Stimulated activated CD4-positive, alpha-beta T cell treated with anti-CD3 and anti-CD28 coated beads, Interleukin-4, amount 100 ng/mL, for 4 hours (primary cell): ENCODE data around the gene SPAG16.

Experiments used
- DNase-seq, 2 experiments: peaks; one replicate each; pipeline ENCODE4 v3.0.0-alpha.2; 2020

Gene SPAG16

DNA sequence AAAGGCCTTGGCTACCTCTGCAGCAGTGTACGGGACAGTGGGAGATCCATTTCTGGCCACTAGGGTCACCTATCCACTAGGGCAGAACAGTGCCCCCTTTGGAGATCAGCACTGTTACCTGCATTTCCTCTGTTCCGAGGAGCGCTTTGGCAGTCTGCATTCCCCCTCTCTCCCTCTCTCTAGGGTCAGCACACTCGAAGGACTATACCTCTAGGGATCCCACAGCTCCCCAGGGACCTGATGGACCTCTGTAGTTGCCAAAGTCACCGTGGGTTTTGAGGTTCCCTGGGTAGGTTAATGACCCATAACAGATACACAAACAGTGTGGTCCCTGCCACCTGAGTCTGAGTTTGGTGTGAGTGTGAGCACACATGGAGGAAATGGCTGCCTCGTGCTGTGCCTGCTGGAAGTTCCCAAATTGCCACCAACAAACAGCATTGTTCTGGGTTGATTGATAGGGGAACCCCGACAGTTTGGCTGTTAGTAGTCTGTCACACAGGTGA lies 1026.8 kb downstream of the SPAG16 start:
- no peak for DNase-seq

GRCh38 chr2:214311931-214312749 lies 1027.9 kb downstream of the SPAG16 start:
- DNase-seq: no peak

DNA sequence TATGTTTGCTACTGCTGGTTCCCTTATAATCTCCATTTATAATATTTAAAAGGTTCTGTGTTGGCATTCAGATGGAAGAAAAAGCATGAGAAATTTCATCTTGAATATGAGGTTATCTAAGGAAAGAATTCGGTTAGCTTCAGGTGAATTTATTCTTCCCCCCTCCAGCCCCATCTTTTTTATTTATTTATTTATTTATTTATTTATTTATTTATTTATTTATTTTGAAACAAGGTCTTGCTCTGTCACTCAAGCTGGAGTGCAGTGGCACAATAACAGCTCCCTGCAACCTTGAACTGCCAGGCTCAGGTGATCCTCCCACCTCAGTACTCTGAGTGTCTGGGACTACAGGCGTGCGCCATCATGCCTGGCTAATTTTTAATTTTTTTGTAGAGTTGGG lies 1031.1 kb downstream of the SPAG16 start:
- no peak for DNase-seq

DNA sequence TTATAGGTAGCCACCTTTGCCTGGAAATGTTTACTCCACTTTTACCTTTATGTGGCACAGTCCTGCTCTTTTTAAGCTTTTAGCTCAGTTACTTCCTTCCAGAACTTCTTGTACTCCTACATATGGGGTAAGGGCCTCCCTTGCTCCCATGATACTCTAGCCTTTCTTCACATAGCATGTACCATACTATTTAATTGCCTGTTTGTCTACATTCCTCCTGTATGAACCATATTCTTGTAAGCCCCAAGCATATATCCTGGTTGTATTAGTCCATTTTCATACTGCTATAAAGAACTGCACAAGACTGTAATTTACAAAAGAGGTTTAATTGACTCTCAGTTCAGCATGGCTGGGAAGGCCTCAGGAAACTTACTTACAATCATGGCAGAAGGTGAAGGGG lies 1035.9 kb downstream of the SPAG16 start:
- DNase-seq: no peak

GRCh38 chr2:214322662-214323061 lies 1038.4 kb downstream of the SPAG16 start:
- no peak for DNase-seq

GRCh38 chr2:214325404-214325803 lies 1041.1 kb downstream of the SPAG16 start:
- DNase-seq: no peak

DNA sequence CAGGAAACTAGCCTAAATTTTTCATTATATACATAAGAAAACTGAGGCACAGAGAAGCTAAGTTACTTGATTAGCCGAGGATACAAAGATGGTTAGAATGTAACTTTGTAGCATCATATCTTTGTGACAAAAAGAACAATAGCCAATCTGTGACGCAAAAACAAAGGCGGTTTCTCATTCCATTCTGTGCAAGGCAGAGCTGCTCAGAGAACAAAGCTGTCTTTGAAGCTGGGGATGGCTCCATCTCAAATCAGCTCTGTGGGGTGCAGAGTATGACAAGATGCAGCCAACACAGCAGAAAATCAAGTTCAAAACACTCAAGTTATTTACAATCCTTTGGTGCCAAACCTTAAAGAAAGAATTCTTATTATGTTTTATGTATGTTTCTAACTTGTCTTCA lies 1044.7 kb downstream of the SPAG16 start:
- DNase-seq: no peak

GRCh38 chr2:214341646-214342045 lies 1057.4 kb downstream of the SPAG16 start:
- DNase-seq: no peak

DNA sequence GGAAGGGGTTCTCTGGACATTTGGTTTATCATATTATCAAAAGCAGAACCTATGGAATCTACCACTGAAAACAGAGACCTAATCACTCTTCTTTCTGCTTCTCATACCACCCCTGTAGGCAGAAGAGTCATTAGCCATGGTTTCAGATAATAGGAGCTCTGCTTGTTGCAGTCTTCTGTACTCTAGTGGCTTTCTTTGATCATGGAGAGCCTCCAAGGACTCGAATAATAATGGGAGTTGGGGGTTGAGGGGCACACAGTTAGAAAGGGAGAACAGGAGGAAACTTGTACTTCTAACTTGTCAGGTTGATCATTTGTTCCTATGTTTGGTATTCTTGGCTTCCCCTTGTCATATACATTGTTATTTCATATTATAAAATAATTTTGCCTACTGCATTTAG lies 1074.2 kb downstream of the SPAG16 start:
- DNase-seq: no peak

DNA sequence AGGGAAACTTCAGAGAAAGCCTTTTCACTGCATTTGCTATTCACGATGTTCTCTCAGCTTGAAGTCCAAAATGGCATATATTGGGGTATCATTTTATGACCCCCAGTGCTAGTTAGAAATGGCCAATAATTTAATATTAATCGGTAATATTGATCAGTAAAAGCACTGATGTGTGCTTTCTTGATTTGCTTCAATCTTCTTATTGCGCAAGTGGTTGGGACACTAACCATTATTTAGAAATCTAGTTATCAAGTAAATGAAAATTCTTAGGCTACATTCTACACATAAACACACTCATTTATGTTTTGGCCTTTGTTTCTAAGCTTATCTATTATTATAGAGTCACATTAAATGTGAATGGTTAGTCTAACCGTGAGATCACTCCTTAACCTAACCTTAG lies 1076.9 kb downstream of the SPAG16 start:
- no peak for DNase-seq

DNA sequence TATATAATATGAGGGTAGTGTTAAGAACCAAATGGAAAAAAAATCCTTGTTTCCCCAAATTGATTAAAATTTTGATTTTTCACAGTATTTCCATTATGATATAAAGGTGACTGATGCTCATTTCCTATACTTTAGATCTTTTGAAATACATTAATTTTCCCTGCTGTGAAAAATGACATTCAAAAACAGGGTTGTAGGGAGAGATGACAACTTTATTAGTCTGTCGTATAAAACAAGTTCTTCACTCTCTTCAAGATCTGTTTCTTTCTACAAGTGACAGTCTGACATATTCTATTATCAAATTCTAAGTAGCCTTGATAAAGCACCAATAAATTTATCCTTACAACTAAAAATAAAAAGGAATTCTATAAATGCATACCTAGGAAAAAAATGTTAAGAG lies 1081.3 kb downstream of the SPAG16 start:
- DNase-seq: no peak

DNA sequence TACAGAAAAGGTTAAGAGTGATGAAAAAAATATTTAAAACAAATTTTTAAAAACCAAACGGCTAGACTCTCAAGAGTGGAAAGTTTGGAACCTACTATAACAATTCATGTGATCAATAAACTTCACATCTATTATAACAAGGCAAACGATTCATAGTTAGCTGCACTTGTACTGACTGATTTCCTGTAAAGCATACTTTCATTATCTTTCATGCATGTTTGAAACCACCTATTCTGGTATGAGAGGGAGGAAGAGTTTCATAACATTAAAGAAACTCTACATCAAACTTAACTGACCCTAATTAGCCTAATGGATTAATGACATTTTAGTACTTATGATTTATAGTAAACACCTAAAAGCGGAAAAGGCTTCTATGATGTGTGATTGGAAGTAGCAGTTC lies 1082.9 kb downstream of the SPAG16 start:
- DNase-seq: no peak

GRCh38 chr2:214376618-214377285 lies 1092.5 kb downstream of the SPAG16 start:
- DNase-seq: no peak

GRCh38 chr2:214377286-214377624 lies 1093.0 kb downstream of the SPAG16 start:
- DNase-seq: no peak

DNA sequence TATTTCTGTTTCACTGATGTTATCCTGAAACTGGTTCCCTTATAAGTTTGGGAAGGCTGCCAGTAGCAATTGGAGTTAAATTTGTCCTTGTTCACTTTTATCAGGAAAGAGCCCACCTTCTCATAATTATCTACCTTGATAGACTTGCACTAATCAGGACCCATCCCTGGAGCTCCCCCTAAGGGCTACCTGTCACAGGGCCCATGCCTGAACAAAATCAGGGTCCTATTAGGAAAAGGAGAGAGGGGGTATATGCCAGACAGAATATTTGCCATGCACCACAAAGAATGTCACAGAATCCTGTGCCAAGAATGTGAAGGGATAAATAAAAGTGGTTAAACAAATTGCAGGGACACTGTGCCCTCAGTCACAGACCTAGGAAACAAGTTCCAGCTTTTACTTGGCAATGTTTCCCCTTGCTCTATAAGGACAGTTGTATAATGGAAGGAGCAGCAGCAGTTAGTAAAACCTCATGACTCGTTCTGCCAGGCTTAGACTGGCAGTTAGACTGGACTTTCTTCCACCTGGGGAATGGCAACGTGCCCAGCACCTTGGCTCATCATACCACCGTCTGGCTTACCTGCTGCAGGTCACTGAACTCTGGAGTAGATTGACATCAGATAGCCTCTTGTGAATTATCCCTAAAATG lies 1094.3 kb downstream of the SPAG16 start:
- DNase-seq: no peak

DNA sequence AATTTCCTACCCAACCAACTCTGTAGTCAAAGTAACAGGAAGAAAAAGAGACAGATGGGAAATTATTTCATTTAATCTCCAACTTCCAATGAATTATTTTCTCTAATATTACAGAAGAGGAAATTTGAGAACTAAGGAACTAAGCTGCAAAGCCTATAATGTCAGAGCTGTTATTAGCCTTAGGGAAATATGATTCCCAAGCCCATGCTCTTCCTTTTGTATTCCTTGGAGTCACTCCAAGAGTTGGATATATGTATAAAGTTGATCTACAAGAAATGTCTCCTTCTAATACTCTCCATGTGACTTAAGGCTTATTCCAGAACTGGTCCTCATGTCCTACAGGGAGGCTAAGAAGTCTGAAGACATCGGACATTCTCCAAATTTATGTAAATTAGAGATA lies 1095.0 kb downstream of the SPAG16 start:
- no peak for DNase-seq

- no peak for DNase-seq
Observed at GRCh38 chr2:214380681-214381080, 1096.4 kb downstream of the SPAG16 start.

GRCh38 chr2:214382229-214382628 lies 1098.0 kb downstream of the SPAG16 start:
- DNase-seq: no peak

DNA sequence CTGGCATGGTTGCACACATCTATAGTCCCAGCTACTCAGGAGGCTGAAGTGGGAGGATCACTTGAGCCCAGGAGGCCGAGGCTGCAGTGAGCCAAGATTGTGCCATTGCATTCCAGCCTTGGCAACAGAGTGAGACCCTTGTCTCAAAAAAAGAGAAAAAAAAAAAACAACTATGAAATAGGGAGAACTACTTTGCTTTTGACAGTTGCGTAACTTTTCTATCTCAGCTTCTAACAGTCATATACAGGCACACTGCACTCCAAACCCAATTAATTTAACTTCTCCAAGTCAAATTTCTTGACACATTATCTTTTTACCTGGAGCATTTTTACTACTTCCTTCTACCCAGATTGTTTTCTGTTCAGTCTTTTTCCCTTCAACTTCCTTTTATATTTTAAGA lies 1102.5 kb downstream of the SPAG16 start:
- DNase-seq: no peak

GRCh38 chr2:214389334-214389733 lies 1105.1 kb downstream of the SPAG16 start:
- no peak for DNase-seq

DNA sequence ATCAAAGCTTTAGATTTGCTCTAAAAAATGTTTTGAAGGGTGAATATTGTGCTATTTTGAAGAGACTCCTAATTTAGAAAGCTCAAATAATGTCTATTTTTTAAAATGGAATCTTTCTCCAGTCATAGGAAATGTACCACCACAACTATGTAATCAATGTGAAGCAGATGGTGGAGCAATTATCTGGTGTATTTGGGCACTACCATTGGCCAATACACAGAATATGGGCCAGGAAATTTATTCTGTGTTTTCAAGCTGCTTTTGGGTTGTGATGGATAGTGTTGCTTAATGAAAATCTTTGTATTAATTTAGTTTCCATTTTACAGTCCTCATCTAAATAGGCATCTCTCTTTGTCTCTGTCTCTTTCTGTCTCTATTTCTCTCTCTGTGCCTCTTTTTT lies 1109.5 kb downstream of the SPAG16 start:
- no peak for DNase-seq

DNA sequence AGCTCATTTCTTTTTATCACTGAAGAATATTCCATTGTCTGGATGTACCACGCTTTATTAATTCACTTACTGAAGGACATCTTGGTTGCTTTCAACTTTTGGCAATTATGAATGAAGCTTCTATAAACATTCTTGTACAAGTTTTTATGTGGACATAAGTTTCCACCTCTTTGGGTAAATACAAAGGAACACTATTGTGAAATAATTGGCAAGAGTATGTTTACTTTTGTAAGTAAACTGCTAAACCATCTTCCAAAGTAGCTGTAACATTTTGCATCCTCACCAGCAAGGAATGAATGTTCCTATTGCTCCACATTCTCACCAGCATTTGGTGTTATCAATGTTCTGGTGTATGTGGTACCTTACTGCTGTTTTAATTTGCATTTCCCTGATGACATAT lies 1110.8 kb downstream of the SPAG16 start:
- no peak for DNase-seq

DNA sequence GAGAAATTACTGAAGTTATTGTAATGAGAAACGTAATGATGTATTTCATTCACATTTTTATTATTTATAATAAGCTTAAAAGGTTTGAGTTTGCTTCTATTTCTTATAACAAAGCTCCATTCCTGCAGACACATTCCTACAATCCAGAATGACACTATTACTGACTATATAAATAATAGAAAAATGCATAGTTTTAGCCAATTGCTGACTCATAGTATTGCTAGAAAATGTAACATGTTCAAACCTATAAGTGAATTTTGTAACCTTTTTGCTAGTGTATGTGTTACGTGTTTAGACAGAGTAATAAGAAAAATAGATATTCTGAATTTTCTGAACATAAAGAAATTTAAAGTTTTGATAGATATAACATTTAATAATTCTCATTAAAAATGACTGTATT lies 1117.3 kb downstream of the SPAG16 start:
- DNase-seq: no peak

DNA sequence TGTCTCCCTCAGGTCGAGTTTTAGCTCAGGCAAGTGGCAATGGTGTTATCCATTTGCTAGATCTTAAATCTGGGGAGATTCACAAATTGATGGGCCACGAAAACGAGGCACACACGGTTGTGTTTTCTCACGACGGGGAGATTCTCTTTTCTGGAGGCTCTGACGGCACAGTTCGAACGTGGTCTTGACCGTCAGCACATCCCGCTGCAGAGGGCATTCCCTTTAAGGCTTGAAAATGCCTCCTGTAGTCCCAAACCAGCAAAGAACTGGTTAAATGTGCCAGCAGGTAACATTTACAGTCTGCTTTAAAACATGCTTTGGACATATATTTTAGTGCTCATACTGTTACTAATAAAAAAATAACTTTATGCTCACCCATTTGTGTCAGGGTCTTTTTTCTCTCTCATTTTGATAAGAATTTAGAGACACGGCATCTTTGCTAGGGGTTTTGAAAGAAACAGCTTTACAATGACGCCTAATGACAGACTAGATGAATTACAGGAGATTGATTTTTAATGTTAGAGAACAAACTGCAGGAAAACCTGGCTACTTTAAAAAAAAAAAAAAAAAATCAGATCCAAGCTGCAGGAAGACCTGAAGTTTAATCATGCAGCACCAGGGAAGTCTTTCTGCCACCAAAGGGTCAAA lies 1126.0 kb downstream of the SPAG16 start:
- no peak for DNase-seq
